HUES6 (cell line): ENCODE data around the gene TRIM44.

Experiments used
- H3K27ac ChIP-seq: 2 replicates; pipeline ENCODE4 v1.7.0; 2013; ENCODE audit warnings: low read depth, mild to moderate bottlenecking, low read length, inconsistent platforms
- H3K27me3 ChIP-seq: 2 replicates; pipeline ENCODE4 v1.6.1; 2013; ENCODE audit warnings: low read length; ENCODE audit not compliant: control insufficient read depth, insufficient read depth
- H3K36me3 ChIP-seq: 2 replicates; pipeline ENCODE4 v1.6.1; 2013; ENCODE audit warnings: low read length; ENCODE audit not compliant: control insufficient read depth, insufficient read depth
- H3K4me1 ChIP-seq: 2 replicates; pipeline ENCODE4 v1.6.1; 2013; ENCODE audit warnings: low read length; ENCODE audit not compliant: control insufficient read depth, insufficient read depth
- H3K4me3 ChIP-seq: 2 replicates; pipeline ENCODE4 v1.5.1; 2013; ENCODE audit warnings: low read depth, low read length
- H3K9ac ChIP-seq: one replicate; pipeline ENCODE4 v1.6.1; 2013; ENCODE audit warnings: mild to moderate bottlenecking, low read length
- H3K9me3 ChIP-seq: 2 replicates; pipeline ENCODE4 v1.6.1; 2013; ENCODE audit warnings: low read depth, low read length; ENCODE audit not compliant: control insufficient read depth, insufficient read depth

Gene TRIM44

GRCh38 chr11:35792148-35792845, 129.7 kb downstream of the TRIM44 start:
- Histone ChIP-seq H3K9ac (no peak overlapping the region), H3K4me3 (no peak overlapping the region), H3K27ac (no peak overlapping the region), H3K36me3 (no peaks in the 10 kb centered on the region), H3K4me1 (no peaks in the 10 kb centered on the region), H3K9me3 (no peaks in the 10 kb centered on the region), H3K27me3 (no peaks in the 10 kb centered on the region)

- Histone ChIP-seq H3K27ac (no peak overlapping the region), H3K36me3 (no peaks in the 10 kb centered on the region), H3K4me3 (no peak overlapping the region), H3K9ac (no peak overlapping the region), H3K27me3 (no peaks in the 10 kb centered on the region), H3K4me1 (no peaks in the 10 kb centered on the region), H3K9me3 (no peaks in the 10 kb centered on the region)
Measured at GRCh38 chr11:35792846-35793192, 130.2 kb downstream of the TRIM44 start.

GRCh38 chr11:35794333-35794732, 131.8 kb downstream of the TRIM44 start:
- Histone ChIP-seq H3K4me3 (no peak overlapping the region), H3K27ac (no peak overlapping the region), H3K36me3 (no peaks in the 10 kb centered on the region), H3K9ac (no peak overlapping the region), H3K27me3 (no peaks in the 10 kb centered on the region), H3K4me1 (no peaks in the 10 kb centered on the region), H3K9me3 (no peaks in the 10 kb centered on the region)

- Histone ChIP-seq H3K4me1 (no peaks in the 10 kb centered on the region), H3K27ac (no peak overlapping the region), H3K9me3 (no peaks in the 10 kb centered on the region), H3K27me3 (no peaks in the 10 kb centered on the region), H3K36me3 (no peaks in the 10 kb centered on the region), H3K4me3 (no peak overlapping the region), H3K9ac (no peak overlapping the region)
Measured at GRCh38 chr11:35794850-35795249, 132.3 kb downstream of the TRIM44 start.

- Histone ChIP-seq H3K27ac (no peak overlapping the region), H3K9me3 (no peaks in the 10 kb centered on the region), H3K27me3 (no peaks in the 10 kb centered on the region), H3K4me1 (no peaks in the 10 kb centered on the region), H3K9ac (no peak overlapping the region), H3K4me3 (no peak overlapping the region), H3K36me3 (no peaks in the 10 kb centered on the region)
Measured at GRCh38 chr11:35796562-35796961, 134.0 kb downstream of the TRIM44 start.

- no peak overlapping the region for H3K4me3 ChIP-seq
- no peaks in the 10 kb centered on the region for H3K36me3 ChIP-seq
- H3K27ac ChIP-seq, result no peak overlapping the region
Measured at GRCh38 chr11:35798423-35798822, 135.8 kb downstream of the TRIM44 start.

GRCh38 chr11:35798983-35799382, 136.4 kb downstream of the TRIM44 start:
- Histone ChIP-seq H3K4me1 (no peaks in the 10 kb centered on the region), H3K36me3 (no peaks in the 10 kb centered on the region), H3K27ac (no peak overlapping the region)

More at GRCh38 chr11:35798423-35798822, 135.8 kb downstream of the TRIM44 start:
- no peaks in the 10 kb centered on the region for H3K9me3 ChIP-seq
- H3K27me3 ChIP-seq, result no peaks in the 10 kb centered on the region
- H3K9ac ChIP-seq, result no peak overlapping the region
- H3K4me1 ChIP-seq, result no peaks in the 10 kb centered on the region

GRCh38 chr11:35799655-35800054, 137.1 kb downstream of the TRIM44 start:
- H3K4me1 ChIP-seq, result no peaks in the 10 kb centered on the region
- no peak overlapping the region for H3K9ac ChIP-seq
- H3K27me3 ChIP-seq, result no peaks in the 10 kb centered on the region
- H3K27ac ChIP-seq, result no peak overlapping the region
- H3K9me3 ChIP-seq, result no peaks in the 10 kb centered on the region
- no peak overlapping the region for H3K4me3 ChIP-seq
- H3K36me3 ChIP-seq, result no peaks in the 10 kb centered on the region

More at GRCh38 chr11:35798983-35799382, 136.4 kb downstream of the TRIM44 start:
- Histone ChIP-seq H3K9ac (no peak overlapping the region), H3K27me3 (no peaks in the 10 kb centered on the region), H3K4me3 (no peak overlapping the region), H3K9me3 (no peaks in the 10 kb centered on the region)

- Histone ChIP-seq H3K27ac (no peak overlapping the region), H3K9me3 (no peaks in the 10 kb centered on the region), H3K36me3 (no peaks in the 10 kb centered on the region; the same call in 1 of the 2 replicates), H3K4me3 (no peak overlapping the region), H3K4me1 (no peaks in the 10 kb centered on the region), H3K27me3 (no peaks in the 10 kb centered on the region), H3K9ac (no peak overlapping the region)
Measured at GRCh38 chr11:35800970-35801953, 138.7 kb downstream of the TRIM44 start.

- Histone ChIP-seq H3K4me3 (no peak overlapping the region), H3K9me3 (no peaks in the 10 kb centered on the region), H3K27me3 (no peaks in the 10 kb centered on the region), H3K36me3 (peaks cover 4% of the 10 kb centered on the region; the same call in 1 of the 2 replicates), H3K27ac (no peak overlapping the region), H3K4me1 (no peaks in the 10 kb centered on the region), H3K9ac (no peak overlapping the region)
Measured at GRCh38 chr11:35802221-35802620, 139.6 kb downstream of the TRIM44 start.

GRCh38 chr11:35802672-35803071, 140.1 kb downstream of the TRIM44 start:
- peaks cover 4% of the 10 kb centered on the region; the same call in 1 of the 2 replicates for H3K36me3 ChIP-seq
- H3K9ac ChIP-seq, result no peak overlapping the region
- no peaks in the 10 kb centered on the region for H3K4me1 ChIP-seq
- no peaks in the 10 kb centered on the region for H3K9me3 ChIP-seq
- no peak overlapping the region for H3K4me3 ChIP-seq
- no peaks in the 10 kb centered on the region for H3K27me3 ChIP-seq
- H3K27ac ChIP-seq, result no peak overlapping the region
